Activated T-helper 1 cell treated with anti-CD3 and anti-CD28 coated beads, Interleukin-2, amount 50 U/mL, for 16 hours (primary cell): ENCODE data around the gene CYP27C1.
"Not testable (repeated sequence)": the region's sequence is repeated elsewhere in the genome, so short reads cannot be mapped to it uniquely, and the experiment has no call there.

Experiments
- DNase-seq, 2 donors: peaks; one replicate each; pipeline ENCODE4 v3.0.0-alpha.2; 2020; ENCODE audit warnings: low read depth in 1 of 2, low spot score in 1 of 2

Gene CYP27C1

GRCh38 chr2:127173057-127173456, 47.0 kb downstream of the CYP27C1 start:
- no peak for DNase-seq

GRCh38 chr2:127172306-127172705, 47.8 kb downstream of the CYP27C1 start:
- DNase-seq, result no peak

- DNase-seq, result no peak
Observed at GRCh38 chr2:127170452-127171197, 49.5 kb downstream of the CYP27C1 start.

- no peak for DNase-seq
Observed at GRCh38 chr2:127170021-127170420, 50.1 kb downstream of the CYP27C1 start.

GRCh38 chr2:127169066-127169660, 50.9 kb downstream of the CYP27C1 start:
- no peak for DNase-seq

- DNase-seq, result no peak
Observed at GRCh38 chr2:127166231-127166860, 53.8 kb downstream of the CYP27C1 start.

- DNase-seq, result no peak
Observed at GRCh38 chr2:127165539-127165935, 54.6 kb downstream of the CYP27C1 start.

- no peak for DNase-seq
Observed at GRCh38 chr2:127164761-127165538, 55.1 kb downstream of the CYP27C1 start.

GRCh38 chr2:127163921-127164320, 56.2 kb downstream of the CYP27C1 start:
- no peak for DNase-seq

GRCh38 chr2:127163090-127163406, 57.1 kb downstream of the CYP27C1 start:
- not testable (repeated sequence) for DNase-seq

GRCh38 chr2:127162261-127163089, 57.6 kb downstream of the CYP27C1 start:
- DNase-seq, result no peak

- DNase-seq, result no peak
Observed at GRCh38 chr2:127161176-127162136, 58.6 kb downstream of the CYP27C1 start.

GRCh38 chr2:127160676-127161075, 59.4 kb downstream of the CYP27C1 start:
- no peak for DNase-seq

- no peak for DNase-seq
Observed at GRCh38 chr2:127159543-127159942, 60.6 kb downstream of the CYP27C1 start.

- no peak for DNase-seq
Observed at GRCh38 chr2:127158614-127159290, 61.3 kb downstream of the CYP27C1 start.

GRCh38 chr2:127157651-127158485, 62.2 kb downstream of the CYP27C1 start:
- no peak for DNase-seq

- DNase-seq, result no peak
Observed at GRCh38 chr2:127157114-127157513, 63.0 kb downstream of the CYP27C1 start.

- DNase-seq, result no peak
Observed at GRCh38 chr2:127155947-127156346, 64.2 kb downstream of the CYP27C1 start.
